ENCODE measurements around the gene PGA4.
"Not testable (repeated sequence)": the region's sequence is repeated elsewhere in the genome, so short reads cannot be mapped to it uniquely, and the experiment has no call there.

The PGA4 gene

DNA sequence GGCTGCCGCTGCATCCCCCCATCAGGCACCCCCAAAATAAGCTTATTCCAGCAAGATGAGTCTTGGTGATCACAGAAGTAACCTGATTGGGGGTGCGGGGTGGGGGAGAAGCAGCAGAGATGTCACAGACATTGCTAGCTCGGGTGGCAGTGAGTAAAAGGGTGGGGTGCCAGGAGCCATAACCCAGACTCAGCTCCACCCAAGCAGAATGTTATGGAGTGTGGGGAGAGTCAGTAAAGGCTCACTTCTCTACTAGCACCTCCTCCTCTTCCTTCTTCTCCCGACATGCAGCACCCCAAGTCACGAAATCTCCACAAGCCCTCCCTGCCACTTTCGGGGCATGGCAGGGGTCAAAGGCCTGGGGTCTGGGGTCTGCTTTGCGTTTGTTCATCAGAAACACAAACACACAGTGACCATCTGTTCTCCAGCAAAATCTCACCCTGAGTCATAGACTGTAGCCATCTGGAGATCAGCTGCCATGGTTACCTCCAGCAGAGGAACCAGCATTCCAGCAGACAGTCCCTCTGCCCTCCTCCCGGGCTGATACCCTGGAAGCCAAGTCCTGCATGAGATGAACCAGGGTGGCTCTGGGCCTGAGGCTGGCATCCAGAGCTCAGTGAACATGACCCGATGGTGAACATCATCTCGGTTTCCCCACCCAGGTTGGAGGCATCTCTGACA is 23.3 kb downstream of the PGA4 start:
- H3K4me1 ChIP-seq (ENCODE audit: control insufficient read depth in 5 of 5, insufficient read depth in 5 of 5, low read length in 5 of 5), result peaks cover 0 to 20% (median 13%) of the 10 kb centered on the region in 5 donors
- H3K27me3 ChIP-seq (ENCODE audit: control insufficient read depth in 5 of 5, insufficient read depth in 4 of 5, low read length in 5 of 5); H3K36me3 ChIP-seq (ENCODE audit: control insufficient read depth in 5 of 5, insufficient read depth in 5 of 5, low read length in 5 of 5); H3K9ac ChIP-seq (ENCODE audit: low read length in 5 of 5); H3K27ac ChIP-seq (ENCODE audit: low read depth, low read length); H3K9me3 ChIP-seq (ENCODE audit: control insufficient read depth in 5 of 5, low read length in 5 of 5); H3K4me3 ChIP-seq (ENCODE audit: low read depth in 1 of 5, low read length in 5 of 5): not testable (repeated sequence)

DNA sequence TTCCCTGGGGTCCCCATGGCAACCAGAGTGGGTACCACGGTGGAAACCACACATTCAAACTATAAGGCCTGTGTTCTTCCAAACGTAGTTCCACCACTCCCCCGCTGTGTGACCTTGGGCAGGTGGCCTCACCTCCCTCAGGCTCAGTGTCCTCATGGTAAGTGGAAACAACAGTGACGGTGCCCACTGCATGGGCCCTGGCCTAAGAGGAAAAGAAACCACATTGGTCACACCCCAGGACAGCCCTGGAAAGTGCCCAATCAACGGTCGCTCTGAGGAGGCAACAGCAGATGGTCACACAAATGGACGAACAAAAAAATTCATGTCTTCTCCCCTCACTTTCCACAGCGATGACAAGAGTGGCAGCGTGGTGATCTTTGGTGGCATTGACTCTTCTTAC is 25.9 kb downstream of the PGA4 start:
- not testable (repeated sequence) for H3K36me3 ChIP-seq (ENCODE audit: control insufficient read depth in 5 of 5, insufficient read depth in 5 of 5, low read length in 5 of 5); H3K27ac ChIP-seq (ENCODE audit: low read depth, low read length); H3K9ac ChIP-seq (ENCODE audit: low read length in 5 of 5); H3K27me3 ChIP-seq (ENCODE audit: control insufficient read depth in 5 of 5, insufficient read depth in 4 of 5, low read length in 5 of 5); H3K9me3 ChIP-seq (ENCODE audit: control insufficient read depth in 5 of 5, low read length in 5 of 5); H3K4me3 ChIP-seq (ENCODE audit: low read depth in 1 of 5, low read length in 5 of 5)
- H3K4me1 ChIP-seq (ENCODE audit: control insufficient read depth in 5 of 5, insufficient read depth in 5 of 5, low read length in 5 of 5), result peaks cover 2 to 25% (median 18%) of the 10 kb centered on the region in 5 donors

DNA sequence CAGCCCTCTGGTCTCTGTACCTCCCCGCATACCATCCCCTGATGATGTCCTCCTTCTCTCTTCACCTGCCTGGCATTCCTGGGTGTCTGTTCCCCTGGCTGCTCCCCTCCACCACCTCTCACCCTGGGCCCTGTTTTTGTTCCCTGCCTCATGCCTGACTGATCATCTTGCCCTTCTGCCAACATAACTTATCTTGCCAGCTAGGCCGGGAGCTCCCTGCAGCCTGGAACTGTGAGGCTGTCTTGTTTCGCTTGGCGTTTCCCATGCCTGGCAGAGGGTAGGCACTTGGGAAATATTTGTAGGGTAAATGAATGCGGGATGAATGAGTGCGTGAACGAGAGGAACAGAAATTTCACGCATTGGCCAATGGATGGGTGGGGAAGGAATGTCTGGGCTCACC is 27.1 kb downstream of the PGA4 start:
- not testable (repeated sequence) for H3K9me3 ChIP-seq (ENCODE audit: control insufficient read depth in 5 of 5, low read length in 5 of 5); H3K36me3 ChIP-seq (ENCODE audit: control insufficient read depth in 5 of 5, insufficient read depth in 5 of 5, low read length in 5 of 5); H3K27ac ChIP-seq (ENCODE audit: low read depth, low read length); H3K27me3 ChIP-seq (ENCODE audit: control insufficient read depth in 5 of 5, insufficient read depth in 4 of 5, low read length in 5 of 5); H3K9ac ChIP-seq (ENCODE audit: low read length in 5 of 5)
- H3K4me3 ChIP-seq (ENCODE audit: low read depth in 1 of 5, low read length in 5 of 5), result peak overlapping the region in 1 of 5 donors; percentile 13
- H3K4me1 ChIP-seq (ENCODE audit: control insufficient read depth in 5 of 5, insufficient read depth in 5 of 5, low read length in 5 of 5), result peaks cover 2 to 25% (median 18%) of the 10 kb centered on the region in 5 donors

DNA sequence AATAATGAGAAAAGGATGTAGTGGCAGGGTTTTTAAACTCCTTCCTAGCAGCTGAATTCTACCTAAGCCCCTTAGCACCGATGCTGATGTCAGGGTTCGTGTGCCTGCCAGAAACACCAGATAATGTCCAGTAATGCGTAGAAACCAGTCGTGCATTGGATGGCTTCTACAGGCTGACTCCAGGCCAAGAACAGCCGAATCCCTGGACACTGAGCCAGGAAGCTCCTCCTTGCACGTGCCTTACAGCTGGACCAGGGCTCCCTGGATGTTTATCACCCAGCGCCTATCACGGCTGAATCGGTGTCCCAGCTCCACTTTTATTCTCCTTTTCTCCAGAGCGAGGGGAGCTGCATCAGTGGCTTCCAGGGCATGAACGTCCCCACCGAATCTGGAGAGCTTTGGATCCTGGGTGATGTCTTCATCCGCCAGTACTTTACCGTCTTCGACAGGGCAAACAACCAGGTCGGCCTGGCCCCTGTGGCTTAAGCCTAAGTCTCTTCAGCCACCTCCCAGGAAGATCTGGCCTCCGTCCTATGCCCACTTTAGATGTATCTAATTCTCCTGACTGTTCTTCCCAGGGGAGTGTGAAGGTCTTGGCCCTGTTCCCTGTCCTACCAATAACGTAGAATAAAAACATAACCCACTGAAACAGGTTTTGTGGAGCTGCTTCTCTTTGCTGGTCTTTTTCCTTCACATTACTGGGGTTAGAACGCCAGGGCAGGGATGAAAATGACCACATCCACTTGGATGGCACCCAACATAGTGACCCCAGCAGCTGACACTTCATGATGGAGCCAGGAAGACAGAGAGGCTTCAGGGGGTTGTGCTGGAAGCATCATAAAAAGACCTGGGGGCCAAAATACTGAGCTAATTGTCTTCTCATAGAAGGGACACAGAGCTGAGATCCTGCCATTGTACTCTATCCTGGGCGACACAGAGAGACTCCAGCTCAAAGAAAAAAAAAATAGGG is 28.9 kb downstream of the PGA4 start:
- not testable (repeated sequence) for H3K9me3 ChIP-seq (ENCODE audit: control insufficient read depth in 5 of 5, low read length in 5 of 5); H3K27me3 ChIP-seq (ENCODE audit: control insufficient read depth in 5 of 5, insufficient read depth in 4 of 5, low read length in 5 of 5); H3K27ac ChIP-seq (ENCODE audit: low read depth, low read length); H3K36me3 ChIP-seq (ENCODE audit: control insufficient read depth in 5 of 5, insufficient read depth in 5 of 5, low read length in 5 of 5); H3K9ac ChIP-seq (ENCODE audit: low read length in 5 of 5); H3K4me3 ChIP-seq (ENCODE audit: low read depth in 1 of 5, low read length in 5 of 5)
- peaks cover 2 to 25% (median 20%) of the 10 kb centered on the region in 5 donors for H3K4me1 ChIP-seq (ENCODE audit: control insufficient read depth in 5 of 5, insufficient read depth in 5 of 5, low read length in 5 of 5)

DNA sequence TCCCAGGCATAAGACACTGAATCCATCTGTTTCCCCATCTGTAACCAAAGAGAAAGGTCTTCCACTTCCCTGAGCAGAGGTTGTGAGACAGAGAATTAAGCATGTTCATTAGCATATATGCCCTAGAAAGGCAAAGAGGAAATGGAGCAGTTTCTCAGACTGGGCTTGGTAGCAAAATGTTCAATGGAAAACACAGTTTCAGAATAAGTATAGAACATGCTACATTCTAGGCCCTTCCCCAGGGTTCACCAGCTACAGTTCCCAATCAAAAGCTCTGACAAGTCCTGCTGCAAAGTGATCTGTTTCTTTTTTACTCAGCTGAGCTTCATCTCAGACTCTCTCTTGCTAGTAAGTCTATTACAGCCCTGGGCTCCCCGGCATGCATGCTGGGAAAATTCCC is 30.2 kb downstream of the PGA4 start:
- not testable (repeated sequence) for H3K9ac ChIP-seq (ENCODE audit: low read length in 5 of 5); H3K27ac ChIP-seq (ENCODE audit: low read depth, low read length); H3K9me3 ChIP-seq (ENCODE audit: control insufficient read depth in 5 of 5, low read length in 5 of 5); H3K4me3 ChIP-seq (ENCODE audit: low read depth in 1 of 5, low read length in 5 of 5); H3K27me3 ChIP-seq (ENCODE audit: control insufficient read depth in 5 of 5, insufficient read depth in 4 of 5, low read length in 5 of 5); H3K36me3 ChIP-seq (ENCODE audit: control insufficient read depth in 5 of 5, insufficient read depth in 5 of 5, low read length in 5 of 5)
- peaks cover 2 to 29% (median 22%) of the 10 kb centered on the region in 5 donors for H3K4me1 ChIP-seq (ENCODE audit: control insufficient read depth in 5 of 5, insufficient read depth in 5 of 5, low read length in 5 of 5)

DNA sequence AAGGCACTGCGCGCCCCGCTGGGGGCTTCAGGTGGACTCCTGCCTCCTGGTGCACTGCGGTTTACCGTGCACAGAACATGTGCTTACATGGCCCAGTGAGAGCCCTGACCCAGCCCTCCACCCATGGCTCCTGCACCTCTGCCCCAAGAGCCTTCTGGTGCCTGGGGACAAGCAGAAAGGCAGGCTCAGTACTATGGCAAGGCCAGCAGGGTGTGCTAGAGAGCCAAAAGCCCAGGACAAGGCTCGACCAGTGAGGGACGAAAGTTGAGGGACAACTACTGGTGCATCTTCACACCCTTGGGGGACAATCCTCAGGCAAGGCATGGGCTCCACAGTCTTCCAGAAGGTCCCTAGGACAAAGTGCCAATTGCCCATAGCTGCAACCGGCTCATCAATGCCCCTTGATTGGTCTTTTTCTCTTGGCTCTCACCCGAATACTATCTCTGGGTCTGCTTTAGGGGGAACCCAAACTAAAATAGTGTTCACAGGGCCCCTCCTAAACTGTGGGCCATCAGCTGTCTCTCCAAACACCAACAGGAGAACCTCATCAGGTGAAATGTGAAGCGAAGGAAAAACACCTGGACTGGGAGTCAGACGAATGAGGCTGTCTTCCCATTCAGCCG is 32.4 kb downstream of the PGA4 start:
- H3K9me3 ChIP-seq (ENCODE audit: control insufficient read depth in 5 of 5, low read length in 5 of 5), result no peaks in the 10 kb centered on the region
- no peak overlapping the region for H3K9ac ChIP-seq (ENCODE audit: low read length in 5 of 5)
- peaks cover 0 to 19% (median 13%) of the 10 kb centered on the region in 5 donors for H3K4me1 ChIP-seq (ENCODE audit: control insufficient read depth in 5 of 5, insufficient read depth in 5 of 5, low read length in 5 of 5)
- no peak overlapping the region for H3K27ac ChIP-seq (ENCODE audit: low read depth, low read length)
- no peak overlapping the region for H3K4me3 ChIP-seq (ENCODE audit: low read depth in 1 of 5, low read length in 5 of 5)
- peaks cover 0 to 3% (median 0%) of the 10 kb centered on the region in 5 donors for H3K36me3 ChIP-seq (ENCODE audit: control insufficient read depth in 5 of 5, insufficient read depth in 5 of 5, low read length in 5 of 5)
- H3K27me3 ChIP-seq (ENCODE audit: control insufficient read depth in 5 of 5, insufficient read depth in 4 of 5, low read length in 5 of 5), result no peaks in the 10 kb centered on the region

DNA sequence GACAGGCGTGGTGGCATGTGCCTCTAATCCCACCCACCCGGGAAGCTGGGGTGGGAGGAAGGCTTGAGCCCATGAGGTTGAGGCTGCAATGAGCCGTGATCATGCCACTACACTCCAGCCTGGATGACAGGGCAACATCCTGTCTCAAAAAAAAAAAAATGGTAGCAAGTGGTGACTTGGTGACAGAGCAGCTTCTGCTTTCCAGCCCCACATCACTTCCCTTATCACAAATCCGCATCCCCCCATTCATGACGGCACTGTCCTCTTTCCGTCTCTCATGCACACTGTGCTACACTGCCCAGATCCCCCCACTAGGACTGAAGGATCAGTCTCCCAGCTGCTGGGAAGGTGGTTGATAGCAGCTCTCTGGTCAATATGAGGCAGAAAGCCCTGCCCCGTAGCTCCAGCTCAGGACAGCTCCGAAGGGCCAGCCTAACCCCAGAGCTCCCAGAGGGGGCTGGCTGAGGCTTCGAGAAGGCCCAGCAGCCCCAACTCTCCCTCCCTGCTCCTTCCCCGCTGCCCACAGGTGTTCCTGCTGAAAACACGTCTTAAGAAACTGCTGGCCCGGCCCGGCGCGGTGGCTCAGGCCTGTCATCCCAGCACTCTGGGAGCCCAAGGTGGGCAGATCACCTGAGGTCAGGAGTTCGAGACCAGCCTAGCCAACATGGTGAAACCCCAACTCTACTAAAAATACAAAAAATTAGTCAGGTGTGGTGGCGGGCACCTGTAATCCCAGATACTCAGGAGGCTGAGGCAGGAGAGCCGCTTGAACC is 34.7 kb downstream of the PGA4 start:
- H3K27ac ChIP-seq (ENCODE audit: low read depth, low read length), result no peak overlapping the region
- no peak overlapping the region for H3K9ac ChIP-seq (ENCODE audit: low read length in 5 of 5)
- peaks cover 0 to 11% (median 0%) of the 10 kb centered on the region in 5 donors for H3K4me1 ChIP-seq (ENCODE audit: control insufficient read depth in 5 of 5, insufficient read depth in 5 of 5, low read length in 5 of 5)
- H3K4me3 ChIP-seq (ENCODE audit: low read depth in 1 of 5, low read length in 5 of 5), result no peak overlapping the region
- H3K36me3 ChIP-seq (ENCODE audit: control insufficient read depth in 5 of 5, insufficient read depth in 5 of 5, low read length in 5 of 5), result peaks cover 0 to 3% (median 0%) of the 10 kb centered on the region in 5 donors
- H3K27me3 ChIP-seq (ENCODE audit: control insufficient read depth in 5 of 5, insufficient read depth in 4 of 5, low read length in 5 of 5), result no peaks in the 10 kb centered on the region
- H3K9me3 ChIP-seq (ENCODE audit: control insufficient read depth in 5 of 5, low read length in 5 of 5), result no peaks in the 10 kb centered on the region

DNA sequence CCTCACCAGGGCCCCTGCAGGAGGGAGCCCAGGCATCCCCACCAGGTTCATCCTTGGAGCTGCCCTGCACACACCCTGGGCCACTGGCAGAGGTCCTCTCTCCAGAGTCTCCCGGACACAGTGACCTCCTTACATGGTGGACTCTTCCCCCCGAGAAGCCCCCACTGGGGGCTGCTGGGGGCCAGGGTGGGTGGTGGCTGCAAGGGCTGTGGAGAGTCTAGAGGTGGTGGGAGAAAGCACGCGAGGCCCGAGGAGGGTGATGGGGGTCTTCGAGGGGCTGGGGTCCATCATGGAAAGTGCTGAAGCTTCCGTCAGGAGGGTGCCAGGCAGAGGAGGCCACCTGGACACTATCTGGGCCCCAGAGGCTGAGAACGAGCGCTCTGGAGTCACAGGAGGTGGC is 36.4 kb downstream of the PGA4 start:
- no peak overlapping the region for H3K27ac ChIP-seq (ENCODE audit: low read depth, low read length)
- peaks cover 0 to 3% (median 0%) of the 10 kb centered on the region in 5 donors for H3K36me3 ChIP-seq (ENCODE audit: control insufficient read depth in 5 of 5, insufficient read depth in 5 of 5, low read length in 5 of 5)
- no peaks in the 10 kb centered on the region for H3K9me3 ChIP-seq (ENCODE audit: control insufficient read depth in 5 of 5, low read length in 5 of 5)
- H3K27me3 ChIP-seq (ENCODE audit: control insufficient read depth in 5 of 5, insufficient read depth in 4 of 5, low read length in 5 of 5), result no peaks in the 10 kb centered on the region
- no peak overlapping the region for H3K9ac ChIP-seq (ENCODE audit: low read length in 5 of 5)
- H3K4me3 ChIP-seq (ENCODE audit: low read depth in 1 of 5, low read length in 5 of 5), result no peak overlapping the region
- H3K4me1 ChIP-seq (ENCODE audit: control insufficient read depth in 5 of 5, insufficient read depth in 5 of 5, low read length in 5 of 5), result peaks cover 0 to 11% (median 0%) of the 10 kb centered on the region in 5 donors

DNA sequence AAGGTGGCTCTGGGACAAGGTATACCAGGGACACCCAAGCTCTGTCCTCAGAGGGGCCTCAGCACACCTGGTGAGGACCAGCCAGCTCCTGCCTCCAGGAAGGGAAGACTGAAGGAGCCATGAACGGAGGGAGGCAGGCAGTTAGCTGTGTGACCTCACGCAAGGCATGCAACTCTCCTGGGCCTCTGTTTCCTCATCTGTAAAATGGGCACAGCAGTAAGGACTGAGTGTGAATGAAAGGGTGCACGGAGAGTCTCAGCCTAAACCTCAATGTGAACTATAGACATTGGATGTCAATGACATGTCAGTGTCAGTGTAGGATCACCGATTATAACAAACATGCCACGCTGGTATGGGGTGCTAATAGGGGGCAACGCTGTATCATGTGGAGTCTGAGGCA is 37.2 kb downstream of the PGA4 start:
- no peak overlapping the region for H3K9ac ChIP-seq (ENCODE audit: low read length in 5 of 5)
- H3K27me3 ChIP-seq (ENCODE audit: control insufficient read depth in 5 of 5, insufficient read depth in 4 of 5, low read length in 5 of 5), result no peaks in the 10 kb centered on the region
- peaks cover 0 to 3% (median 0%) of the 10 kb centered on the region in 5 donors for H3K36me3 ChIP-seq (ENCODE audit: control insufficient read depth in 5 of 5, insufficient read depth in 5 of 5, low read length in 5 of 5)
- peaks cover 0 to 11% (median 0%) of the 10 kb centered on the region in 5 donors for H3K4me1 ChIP-seq (ENCODE audit: control insufficient read depth in 5 of 5, insufficient read depth in 5 of 5, low read length in 5 of 5)
- no peaks in the 10 kb centered on the region for H3K9me3 ChIP-seq (ENCODE audit: control insufficient read depth in 5 of 5, low read length in 5 of 5)
- H3K27ac ChIP-seq (ENCODE audit: low read depth, low read length), result no peak overlapping the region
- H3K4me3 ChIP-seq (ENCODE audit: low read depth in 1 of 5, low read length in 5 of 5), result no peak overlapping the region
